ENCODE measurements around the gene DLX1.

The DLX1 gene

GRCh38 chr2:172074254-172074653, 11.1 kb upstream of the DLX1 start:
- H3K4me3 ChIP-seq (ENCODE audit: low read depth, low read length) = no peak overlapping the region
- no peak for DNase-seq (ENCODE audit: low read depth)
- TF ChIP-seq CTCF (IDR thresholded peaks at IDR 0.05; ENCODE audit: insufficient read depth, low read depth, low read length, missing control alignments) = no peak

GRCh38 chr2:172079416-172079815, 5.9 kb upstream of the DLX1 start:
- no peak overlapping the region for H3K4me3 ChIP-seq (ENCODE audit: low read depth, low read length)
- no peak for DNase-seq (ENCODE audit: low read depth)
- TF ChIP-seq CTCF (IDR thresholded peaks at IDR 0.05; ENCODE audit: insufficient read depth, low read depth, low read length, missing control alignments) = no peak

- DNase-seq (ENCODE audit: low read depth) = no peak
- H3K4me3 ChIP-seq (ENCODE audit: low read depth, low read length) = no peak overlapping the region
- TF ChIP-seq CTCF (IDR thresholded peaks at IDR 0.05; ENCODE audit: insufficient read depth, low read depth, low read length, missing control alignments) = no peak
Measured at GRCh38 chr2:172079838-172080640, 5.3 kb upstream of the DLX1 start.

- DNase-seq (ENCODE audit: low read depth) = no peak
- no peak for TF ChIP-seq CTCF (IDR thresholded peaks at IDR 0.05; ENCODE audit: insufficient read depth, low read depth, low read length, missing control alignments)
- H3K4me3 ChIP-seq (ENCODE audit: low read depth, low read length) = no peak overlapping the region
Measured at GRCh38 chr2:172080641-172081220, 4.6 kb upstream of the DLX1 start.

- TF ChIP-seq CTCF (IDR thresholded peaks at IDR 0.05; ENCODE audit: insufficient read depth, low read depth, low read length, missing control alignments) = no peak
- DNase-seq (ENCODE audit: low read depth) = no peak
- no peak overlapping the region for H3K4me3 ChIP-seq (ENCODE audit: low read depth, low read length)
Measured at GRCh38 chr2:172081221-172082022, 3.9 kb upstream of the DLX1 start.

GRCh38 chr2:172082105-172082943, 3.0 kb upstream of the DLX1 start:
- DNase-seq (ENCODE audit: low read depth) = no peak
- TF ChIP-seq CTCF (IDR thresholded peaks at IDR 0.05; ENCODE audit: insufficient read depth, low read depth, low read length, missing control alignments) = no peak

More at GRCh38 chr2:172082105-172082943, 3.0 kb upstream of the DLX1 start:
- no peak overlapping the region for H3K4me3 ChIP-seq (ENCODE audit: low read depth, low read length)

Measured in GM12865 (cell line).